ENCODE measurements around the gene STRBP. TPM values are rescaled to one million over a fixed set of nuclear protein-coding genes. Genes with fewer than 3 reads are reported as not detected.
"Not testable (repeated sequence)": the region's sequence is repeated elsewhere in the genome, so short reads cannot be mapped to it uniquely, and the experiment has no call there.

Gene STRBP
- total RNA-seq, 1 donor from 2014 or later: 22.1 TPM

GRCh38 chr9:123255718-123256117 is 12.7 kb downstream of the STRBP start:
- H3K36me3 Mint-ChIP-seq (ENCODE audit: low read depth): no peaks in the 10 kb centered on the region

GRCh38 chr9:123253204-123253603 is 15.2 kb downstream of the STRBP start:
- DNase-seq (ENCODE audit: low spot score): no peak
- intact Hi-C loops (cut with micrococcal nuclease): no loop called here
- H3K4me1 Mint-ChIP-seq (ENCODE audit: low read depth): peaks cover 5% of the 10 kb centered on the region
- peaks cover 2% of the 10 kb centered on the region for H3K27me3 Mint-ChIP-seq (ENCODE audit: insufficient read depth)
- H3K4me3 Mint-ChIP-seq: no peak overlapping the region
- no peaks in the 10 kb centered on the region for H3K9me3 Mint-ChIP-seq
- no peak overlapping the region for H3K27ac Mint-ChIP-seq
- H3K36me3 Mint-ChIP-seq (ENCODE audit: low read depth): no peaks in the 10 kb centered on the region

More at GRCh38 chr9:123255718-123256117, 12.7 kb downstream of the STRBP start:
- peaks cover 5% of the 10 kb centered on the region for H3K4me1 Mint-ChIP-seq (ENCODE audit: low read depth)
- peaks cover 2% of the 10 kb centered on the region for H3K27me3 Mint-ChIP-seq (ENCODE audit: insufficient read depth)
- no peak for DNase-seq (ENCODE audit: low spot score)
- no peaks in the 10 kb centered on the region for H3K9me3 Mint-ChIP-seq
- H3K27ac Mint-ChIP-seq: no peak overlapping the region
- no peak overlapping the region for H3K4me3 Mint-ChIP-seq
- intact Hi-C loops (cut with micrococcal nuclease): no loop called here

GRCh38 chr9:123251741-123252140 is 16.6 kb downstream of the STRBP start:
- H3K27ac Mint-ChIP-seq: no peak overlapping the region
- H3K9me3 Mint-ChIP-seq: no peaks in the 10 kb centered on the region
- peaks cover 2% of the 10 kb centered on the region for H3K27me3 Mint-ChIP-seq (ENCODE audit: insufficient read depth)
- DNase-seq (ENCODE audit: low spot score): no peak
- H3K36me3 Mint-ChIP-seq (ENCODE audit: low read depth): no peaks in the 10 kb centered on the region
- intact Hi-C loops (cut with micrococcal nuclease): no loop called here
- peaks cover 5% of the 10 kb centered on the region for H3K4me1 Mint-ChIP-seq (ENCODE audit: low read depth)
- no peak overlapping the region for H3K4me3 Mint-ChIP-seq

- H3K4me3 Mint-ChIP-seq: no peak overlapping the region
Measured at GRCh38 chr9:123251324-123251723, 17.1 kb downstream of the STRBP start.

GRCh38 chr9:123250504-123250903 is 17.9 kb downstream of the STRBP start:
- Mint-ChIP-seq H3K27ac (no peak overlapping the region), H3K9me3 (no peaks in the 10 kb centered on the region), H3K4me1 (ENCODE audit: low read depth) (peaks cover 11% of the 10 kb centered on the region), H3K27me3 (ENCODE audit: insufficient read depth) (peaks cover 2% of the 10 kb centered on the region), H3K4me3 (no peak overlapping the region), H3K36me3 (ENCODE audit: low read depth) (no peaks in the 10 kb centered on the region)
- no peak for DNase-seq (ENCODE audit: low spot score)
- intact Hi-C loops (cut with micrococcal nuclease): no loop called here

More at GRCh38 chr9:123251324-123251723, 17.1 kb downstream of the STRBP start:
- Mint-ChIP-seq H3K9me3 (no peaks in the 10 kb centered on the region), H3K4me1 (ENCODE audit: low read depth) (peaks cover 5% of the 10 kb centered on the region), H3K27me3 (ENCODE audit: insufficient read depth) (peaks cover 2% of the 10 kb centered on the region), H3K36me3 (ENCODE audit: low read depth) (no peaks in the 10 kb centered on the region), H3K27ac (no peak overlapping the region)
- intact Hi-C loops (cut with micrococcal nuclease): no loop called here
- DNase-seq (ENCODE audit: low spot score): no peak

GRCh38 chr9:123249162-123249561 is 19.2 kb downstream of the STRBP start:
- H3K4me3 Mint-ChIP-seq; H3K9me3 Mint-ChIP-seq; H3K36me3 Mint-ChIP-seq (ENCODE audit: low read depth); H3K27ac Mint-ChIP-seq; intact Hi-C loops (cut with micrococcal nuclease); DNase-seq (ENCODE audit: low spot score); H3K27me3 Mint-ChIP-seq (ENCODE audit: insufficient read depth): not testable (repeated sequence)
- H3K4me1 Mint-ChIP-seq (ENCODE audit: low read depth): peaks cover 11% of the 10 kb centered on the region

DNA sequence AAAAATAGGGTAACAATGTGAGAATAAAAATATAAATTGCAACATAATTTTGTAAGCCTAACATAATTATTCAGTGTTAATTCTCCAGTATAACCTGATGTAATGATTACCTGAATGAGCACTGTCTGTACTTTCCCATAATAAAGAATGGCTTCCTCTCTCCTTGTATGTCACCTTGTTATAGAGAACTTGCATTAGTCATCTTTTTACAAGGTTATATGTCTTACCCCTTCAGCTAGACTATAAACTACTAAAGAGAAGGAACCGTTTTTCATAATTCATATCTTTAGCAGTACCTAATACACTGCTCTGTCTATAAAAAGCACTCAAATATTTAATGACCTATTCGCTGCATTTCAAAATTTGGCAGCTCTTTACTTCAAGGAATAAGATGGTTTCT is 19.8 kb downstream of the STRBP start:
- no peak overlapping the region for H3K4me3 Mint-ChIP-seq
- no peak overlapping the region for H3K27ac Mint-ChIP-seq
- no peak for DNase-seq (ENCODE audit: low spot score)
- peaks cover 4% of the 10 kb centered on the region for H3K27me3 Mint-ChIP-seq (ENCODE audit: insufficient read depth)
- intact Hi-C loops (cut with micrococcal nuclease): no loop called here
- no peaks in the 10 kb centered on the region for H3K9me3 Mint-ChIP-seq
- peaks cover 11% of the 10 kb centered on the region for H3K4me1 Mint-ChIP-seq (ENCODE audit: low read depth)
- no peaks in the 10 kb centered on the region for H3K36me3 Mint-ChIP-seq (ENCODE audit: low read depth)

DNA sequence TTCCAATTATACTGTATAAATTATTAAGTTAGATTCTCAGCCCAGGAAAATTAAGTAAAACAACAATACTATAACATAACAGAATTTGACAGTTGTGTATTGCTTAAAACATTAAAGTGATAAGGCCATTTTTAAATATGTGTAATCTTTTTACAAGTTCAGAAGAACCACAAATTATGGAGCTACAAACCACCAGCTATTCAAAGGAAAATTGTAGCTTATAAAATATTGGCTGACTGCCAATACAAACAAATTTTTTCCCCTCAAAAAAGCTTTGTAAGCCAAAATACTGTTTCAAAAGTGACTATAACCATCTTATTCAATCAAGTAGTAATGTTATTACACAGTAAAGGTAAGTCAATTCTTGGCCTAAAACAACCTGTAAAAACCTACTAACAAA is 21.9 kb downstream of the STRBP start:
- Mint-ChIP-seq H3K4me1 (ENCODE audit: low read depth) (peaks cover 11% of the 10 kb centered on the region), H3K27ac (no peak overlapping the region), H3K27me3 (ENCODE audit: insufficient read depth) (peaks cover 7% of the 10 kb centered on the region)

DNA sequence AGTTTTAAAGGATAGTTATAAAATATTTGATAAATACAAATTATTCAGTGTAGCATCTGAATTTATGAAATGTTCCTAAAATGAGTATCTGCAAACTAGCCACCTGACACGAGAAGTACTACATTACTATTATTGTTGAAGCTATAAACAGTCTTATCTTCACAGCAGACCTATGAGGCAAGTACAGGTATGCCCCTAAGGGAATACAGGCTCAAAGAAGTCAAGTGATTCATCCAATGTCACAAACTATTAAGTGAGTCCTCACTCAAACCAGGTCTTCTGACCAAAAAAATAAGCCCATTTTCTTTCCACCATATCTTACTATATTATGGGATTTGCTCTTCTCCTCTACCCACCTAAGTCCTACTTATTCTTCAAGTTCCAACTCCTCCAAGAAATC is 28.7 kb downstream of the STRBP start:
- Mint-ChIP-seq H3K4me1 (ENCODE audit: low read depth) (no peaks in the 10 kb centered on the region), H3K9me3 (no peaks in the 10 kb centered on the region), H3K4me3 (no peak overlapping the region), H3K27ac (no peak overlapping the region), H3K36me3 (ENCODE audit: low read depth) (peaks cover 1% of the 10 kb centered on the region), H3K27me3 (ENCODE audit: insufficient read depth) (peaks cover 3% of the 10 kb centered on the region)
- intact Hi-C loops (cut with micrococcal nuclease): no loop called here
- DNase-seq (ENCODE audit: low spot score): no peak

More for the DNA sequence above, 21.9 kb downstream of the STRBP start:
- Mint-ChIP-seq H3K4me3 (no peak overlapping the region), H3K36me3 (ENCODE audit: low read depth) (no peaks in the 10 kb centered on the region), H3K9me3 (no peaks in the 10 kb centered on the region)
- no peak for DNase-seq (ENCODE audit: low spot score)
- intact Hi-C loops (cut with micrococcal nuclease): no loop called here

GRCh38 chr9:123238365-123238764 is 30.0 kb downstream of the STRBP start:
- Mint-ChIP-seq H3K36me3 (ENCODE audit: low read depth) (peaks cover 1% of the 10 kb centered on the region), H3K27me3 (ENCODE audit: insufficient read depth) (peaks cover 3% of the 10 kb centered on the region), H3K4me1 (ENCODE audit: low read depth) (no peaks in the 10 kb centered on the region)

GRCh38 chr9:123237220-123237619 is 31.2 kb downstream of the STRBP start:
- no peaks in the 10 kb centered on the region for H3K27me3 Mint-ChIP-seq (ENCODE audit: insufficient read depth)
- no peak for DNase-seq (ENCODE audit: low spot score)
- no peaks in the 10 kb centered on the region for H3K4me1 Mint-ChIP-seq (ENCODE audit: low read depth)
- intact Hi-C loops (cut with micrococcal nuclease): no loop called here
- no peak overlapping the region for H3K4me3 Mint-ChIP-seq
- H3K27ac Mint-ChIP-seq: no peak overlapping the region
- peaks cover 1% of the 10 kb centered on the region for H3K36me3 Mint-ChIP-seq (ENCODE audit: low read depth)
- no peaks in the 10 kb centered on the region for H3K9me3 Mint-ChIP-seq

More at GRCh38 chr9:123238365-123238764, 30.0 kb downstream of the STRBP start:
- H3K27ac Mint-ChIP-seq: no peak overlapping the region
- H3K9me3 Mint-ChIP-seq: no peaks in the 10 kb centered on the region
- H3K4me3 Mint-ChIP-seq: no peak overlapping the region
- no peak for DNase-seq (ENCODE audit: low spot score)
- intact Hi-C loops (cut with micrococcal nuclease): no loop called here

- no peaks in the 10 kb centered on the region for H3K27me3 Mint-ChIP-seq (ENCODE audit: insufficient read depth)
Measured at GRCh38 chr9:123235448-123235847, 32.9 kb downstream of the STRBP start.

GRCh38 chr9:123234853-123235252 is 33.5 kb downstream of the STRBP start:
- Mint-ChIP-seq H3K4me1 (ENCODE audit: low read depth) (no peaks in the 10 kb centered on the region), H3K9me3 (no peaks in the 10 kb centered on the region), H3K27me3 (ENCODE audit: insufficient read depth) (no peaks in the 10 kb centered on the region), H3K27ac (no peak overlapping the region), H3K4me3 (no peak overlapping the region), H3K36me3 (ENCODE audit: low read depth) (peaks cover 1% of the 10 kb centered on the region)
- no peak for DNase-seq (ENCODE audit: low spot score)
- intact Hi-C loops (cut with micrococcal nuclease): no loop called here

More at GRCh38 chr9:123235448-123235847, 32.9 kb downstream of the STRBP start:
- intact Hi-C loops (cut with micrococcal nuclease): no loop called here
- Mint-ChIP-seq H3K4me3 (no peak overlapping the region), H3K27ac (no peak overlapping the region), H3K4me1 (ENCODE audit: low read depth) (no peaks in the 10 kb centered on the region), H3K36me3 (ENCODE audit: low read depth) (peaks cover 1% of the 10 kb centered on the region), H3K9me3 (no peaks in the 10 kb centered on the region)
- no peak for DNase-seq (ENCODE audit: low spot score)

GRCh38 chr9:123232332-123232731 is 36.1 kb downstream of the STRBP start:
- Mint-ChIP-seq H3K4me3 (no peak overlapping the region), H3K9me3 (no peaks in the 10 kb centered on the region), H3K27me3 (ENCODE audit: insufficient read depth) (no peaks in the 10 kb centered on the region), H3K27ac (no peak overlapping the region), H3K4me1 (ENCODE audit: low read depth) (no peaks in the 10 kb centered on the region), H3K36me3 (ENCODE audit: low read depth) (peaks cover 1% of the 10 kb centered on the region)
- no peak for DNase-seq (ENCODE audit: low spot score)
- intact Hi-C loops (cut with micrococcal nuclease): no loop called here

All from activated T-helper 1 cell treated with anti-CD3 and anti-CD28 coated beads, Interleukin-12 subunit alpha, Interleukin-12 subunit beta, Interleukin-2, Interleukin-4 antibody, amounts not matched to agents 30 ng/mL and 10 ng/mL and 1 ng/mL, durations not matched to agents 14 hours and 24 hours and 36 hours (primary cell).